A549 (cell line): ENCODE data around the gene GALNT5. TPM values are rescaled to one million over a fixed set of nuclear protein-coding genes. Genes with fewer than 3 reads are reported as not detected.

ENCODE experiments used
- ATAC-seq, 2 experiments: fragments of 200-7000 bp in 1 of 2; fragments of >200 bp in 1 of 2; cut with Nextera tagmentation in 1 of 2; cut with Tn5 transposase in 1 of 2; 3 replicates each; pipeline versions ENCODE4 v1.8.0 to v1.9.1; 2018 to 2020; ENCODE audit warnings: mild to moderate bottlenecking in 1 of 2, moderate library complexity in 1 of 2
- CTCF ChIA-PET: fragments of 300-600 bp; sonication (Branson Sonifier 250); formaldehyde crosslinking; extraction: SDS; loops from one replicate; lab custom pipeline; 2021; ENCODE audit warnings: antibody characterized with exemption, inconsistent platforms; lab: Yijun Ruan, JAX
- POLR2A ChIA-PET: fragments of 350-600 bp; formaldehyde crosslinking; extraction: SDS; loops from one replicate; lab custom pipeline; 2021; ENCODE audit warnings: antibody characterized with exemption, inconsistent platforms; lab: Yijun Ruan, JAX
- DNase-seq, 2 experiments: peaks; one replicate each; pipeline versions ENCODE4 v3.0.0 to v3.0.0-alpha.2; 2011 to 2016; ENCODE audit warnings: low read depth in 1 of 2, low spot score in 1 of 2
- FAIRE-seq: peaks from 2 replicates; lab custom pipeline; 2011; peaks lifted over from hg19 to GRCh38; lab: Jason Lieb, UNC
- H3K27ac ChIP-seq, 2 experiments: fragments of >200 bp; sonication (Bioruptor Twin); formaldehyde crosslinking; 3 replicates each; pipeline ENCODE4 v1.5.1; 2016 to 2017
- H3K4me1 ChIP-seq: fragments of >200 bp; sonication (Bioruptor Twin); formaldehyde crosslinking; 3 replicates; pipeline ENCODE4 v1.6.1; 2016
- H3K4me2 ChIP-seq: fragments of >200 bp; sonication (Bioruptor Twin); formaldehyde crosslinking; 3 replicates; pipeline ENCODE4 v1.6.1; 2016
- H3K4me3 ChIP-seq: fragments of >200 bp; sonication (Bioruptor Twin); formaldehyde crosslinking; 3 replicates; pipeline ENCODE4 v1.5.1; 2016
- H3K9me3 ChIP-seq: fragments of >200 bp; sonication (Bioruptor Twin); formaldehyde crosslinking; 3 replicates; pipeline ENCODE4 v1.6.1; 2016
- ATOH8 ChIP-seq: fragments of 250-450 bp; sonication (Bioruptor Pico); IDR thresholded peaks from 2 replicates; pipeline ENCODE4 v1.5.0; 2020; ENCODE audit warnings: low read depth, mild to moderate bottlenecking, moderate library complexity
- CEBPB ChIP-seq, 2 experiments: fragments of >200 bp in 1 of 2; sonication (Bioruptor Twin) in 1 of 2; formaldehyde crosslinking in 1 of 2; IDR thresholded peaks; 2 replicates each; pipeline ENCODE4 v1.6.1; 2012 to 2016
- EHF ChIP-seq: fragments of 250-450 bp; sonication (Bioruptor Pico); IDR thresholded peaks from 2 replicates; pipeline ENCODE4 v1.5.0; 2020; ENCODE audit warnings: mild to moderate bottlenecking
- ELK1 ChIP-seq: fragments of 150-350 bp; IDR thresholded peaks from 2 replicates; pipeline ENCODE4 v1.6.1; 2014; ENCODE audit warnings: low read depth, mild to moderate bottlenecking, low read length
- FOSB ChIP-seq: fragments of 250-450 bp; sonication (Bioruptor Pico); IDR thresholded peaks from 2 replicates; pipeline ENCODE4 v1.5.0; 2020; ENCODE audit warnings: mild to moderate bottlenecking, moderate library complexity
- FOXS1 ChIP-seq: fragments of 250-450 bp; sonication (Bioruptor Pico); IDR thresholded peaks from 2 replicates; pipeline ENCODE4 v1.5.0; 2020; ENCODE audit warnings: mild to moderate bottlenecking, moderate library complexity
- HDAC2 ChIP-seq: fragments of 200-600 bp; sonication (generic); IDR thresholded peaks from 2 replicates; pipeline ENCODE4 v1.6.1; 2016
- HEYL ChIP-seq: fragments of 250-450 bp; sonication (Bioruptor Pico); IDR thresholded peaks from 2 replicates; pipeline ENCODE4 v1.8.0; 2021; ENCODE audit warnings: mild to moderate bottlenecking, moderate library complexity
- JUNB ChIP-seq: fragments of >200 bp; sonication (Bioruptor Twin); formaldehyde crosslinking; IDR thresholded peaks from 2 replicates; pipeline ENCODE4 v1.6.1; 2016
- MYC ChIP-seq: IDR thresholded peaks from 2 replicates; pipeline ENCODE4 v1.6.1; 2012; ENCODE audit warnings: mild to moderate bottlenecking, inconsistent platforms, low read length, improper control_type of control experiment, borderline replicate concordance
- NFE2L2 ChIP-seq: fragments of 150-350 bp; conservative IDR thresholded peaks from 2 replicates; pipeline ENCODE4 v1.6.1; 2014; ENCODE audit warnings: low read length
- NR3C1 ChIP-seq: fragments of >200 bp; sonication (Bioruptor Twin); formaldehyde crosslinking; IDR thresholded peaks from 3 replicates; pipeline ENCODE4 v1.6.1; 2017
- PHF8 ChIP-seq: fragments of 200-600 bp; sonication (generic); IDR thresholded peaks from 2 replicates; pipeline ENCODE4 v1.6.1; 2016; ENCODE audit warnings: low read depth, mild to moderate bottlenecking, antibody characterized with exemption, moderate library complexity, borderline replicate concordance
- POLR2A ChIP-seq: IDR thresholded peaks from 2 replicates; pipeline ENCODE4 v1.6.1; 2012; ENCODE audit warnings: mild to moderate bottlenecking, low read length
- RAD21 ChIP-seq, 2 experiments: fragments of >200 bp in 1 of 2; sonication (Bioruptor Twin) in 1 of 2; formaldehyde crosslinking in 1 of 2; IDR thresholded peaks in 1 of 2; conservative IDR thresholded peaks in 1 of 2; 2 replicates in 1 of 2; 3 replicates in 1 of 2; pipeline ENCODE4 v1.6.1; 2012 to 2018; ENCODE audit warnings: inconsistent platforms in 1 of 2
- RARB ChIP-seq: fragments of 250-450 bp; sonication (Bioruptor Pico); IDR thresholded peaks from 2 replicates; pipeline ENCODE4 v1.8.0; 2021; ENCODE audit warnings: mild to moderate bottlenecking, moderate library complexity
- REST ChIP-seq: fragments of 200-600 bp; sonication (generic); IDR thresholded peaks from 2 replicates; pipeline ENCODE4 v1.6.1; 2016; ENCODE audit warnings: antibody characterized with exemption, mild to moderate bottlenecking, moderate library complexity
- RFX5 ChIP-seq: fragments of 450-650 bp; IDR thresholded peaks from 2 replicates; pipeline ENCODE4 v1.7.1; 2014; ENCODE audit warnings: antibody characterized with exemption, mild to moderate bottlenecking, moderate library complexity
- ZFP36 ChIP-seq: fragments of 450-650 bp; IDR thresholded peaks from 2 replicates; pipeline ENCODE4 v1.6.1; 2014; ENCODE audit warnings: borderline replicate concordance; ENCODE audit not compliant: partially characterized antibody
- ZSCAN20 ChIP-seq: fragments of 250-450 bp; sonication (Bioruptor Pico); IDR thresholded peaks from 2 replicates; pipeline ENCODE4 v1.8.0; 2022; ENCODE audit warnings: mild to moderate bottlenecking, moderate library complexity
- WGBS: methylation state at CpG from one replicate; pipeline ENCODE4 v1.1.6; 2017; ENCODE audit errors: missing lambda C conversion rate; 5-methylcytosine and 5-hydroxymethylcytosine counted together
- polyA plus RNA-seq, 4 experiments: library from polyadenylated mRNA; depleted of rRNA in 3 of 4; stranded (reverse); fragments of >200 nt; fragmentation: RNase III in 1 of 4; extraction: RNeasy Plus Mini Kit Qiagen cat#74134 plus additional on column Dnase treatment in 1 of 4; gene quantifications; 2 replicates in 3 of 4; 3 replicates in 1 of 4; pipeline ENCODE4 v1.2.3, GENCODE V29; 2011 to 2017
- TF ChIP-seq, protein P1 (sequence below): fragments of >200 bp; sonication (Bioruptor Twin); formaldehyde crosslinking; IDR thresholded peaks from 3 replicates; pipeline ENCODE4 v1.5.1; 2016
- TF ChIP-seq, protein P2 (sequence below): fragments of 250-450 bp; sonication (Bioruptor Pico); IDR thresholded peaks from 2 replicates; pipeline ENCODE4 v1.5.0; 2021; ENCODE audit warnings: mild to moderate bottlenecking, moderate library complexity, borderline replicate concordance

GALNT5 gene
- polyA plus RNA-seq, 2 of the 4 experiments (the other 2 are of a cell fraction), result 2.9 to 3.0 TPM

- no peak for FAIRE-seq
- no peak for ATAC-seq
- no peak for TF ChIP-seq FOSB (CRISPR knock-in tag)
- no peak for TF ChIP-seq RAD21 (conservative IDR thresholded peaks at IDR 0.05 in 1 of 2, IDR thresholded peaks at IDR 0.05 in 1 of 2)
Measured at GRCh38 chr2:157269060-157269459, 11.6 kb downstream of the GALNT5 start.

GRCh38 chr2:157269922-157270321, 12.4 kb downstream of the GALNT5 start:
- H3K27ac ChIP-seq, result no peak overlapping the region
- CTCF ChIA-PET, result interaction anchor here (0.9 to 2.1 kb wide), 2 partner anchors 22 to 32 kb away, joined by 3 to 12 read pairs; no protein-coding TSS in a partner anchor
- FAIRE-seq (no peak), DNase-seq (no peak), ATAC-seq (no peak)
- no peak overlapping the region for H3K4me2 ChIP-seq
- no peaks in the 10 kb centered on the region for H3K9me3 ChIP-seq
- no peak for TF ChIP-seq NFE2L2
- TF ChIP-seq, protein P1, sequence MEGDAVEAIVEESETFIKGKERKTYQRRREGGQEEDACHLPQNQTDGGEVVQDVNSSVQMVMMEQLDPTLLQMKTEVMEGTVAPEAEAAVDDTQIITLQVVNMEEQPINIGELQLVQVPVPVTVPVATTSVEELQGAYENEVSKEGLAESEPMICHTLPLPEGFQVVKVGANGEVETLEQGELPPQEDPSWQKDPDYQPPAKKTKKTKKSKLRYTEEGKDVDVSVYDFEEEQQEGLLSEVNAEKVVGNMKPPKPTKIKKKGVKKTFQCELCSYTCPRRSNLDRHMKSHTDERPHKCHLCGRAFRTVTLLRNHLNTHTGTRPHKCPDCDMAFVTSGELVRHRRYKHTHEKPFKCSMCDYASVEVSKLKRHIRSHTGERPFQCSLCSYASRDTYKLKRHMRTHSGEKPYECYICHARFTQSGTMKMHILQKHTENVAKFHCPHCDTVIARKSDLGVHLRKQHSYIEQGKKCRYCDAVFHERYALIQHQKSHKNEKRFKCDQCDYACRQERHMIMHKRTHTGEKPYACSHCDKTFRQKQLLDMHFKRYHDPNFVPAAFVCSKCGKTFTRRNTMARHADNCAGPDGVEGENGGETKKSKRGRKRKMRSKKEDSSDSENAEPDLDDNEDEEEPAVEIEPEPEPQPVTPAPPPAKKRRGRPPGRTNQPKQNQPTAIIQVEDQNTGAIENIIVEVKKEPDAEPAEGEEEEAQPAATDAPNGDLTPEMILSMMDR, result no peak
- TF ChIP-seq HEYL (CRISPR knock-in tag), result no peak
- no peak for TF ChIP-seq RARB (CRISPR knock-in tag)
- no peak for TF ChIP-seq MYC
- TF ChIP-seq, protein P2, sequence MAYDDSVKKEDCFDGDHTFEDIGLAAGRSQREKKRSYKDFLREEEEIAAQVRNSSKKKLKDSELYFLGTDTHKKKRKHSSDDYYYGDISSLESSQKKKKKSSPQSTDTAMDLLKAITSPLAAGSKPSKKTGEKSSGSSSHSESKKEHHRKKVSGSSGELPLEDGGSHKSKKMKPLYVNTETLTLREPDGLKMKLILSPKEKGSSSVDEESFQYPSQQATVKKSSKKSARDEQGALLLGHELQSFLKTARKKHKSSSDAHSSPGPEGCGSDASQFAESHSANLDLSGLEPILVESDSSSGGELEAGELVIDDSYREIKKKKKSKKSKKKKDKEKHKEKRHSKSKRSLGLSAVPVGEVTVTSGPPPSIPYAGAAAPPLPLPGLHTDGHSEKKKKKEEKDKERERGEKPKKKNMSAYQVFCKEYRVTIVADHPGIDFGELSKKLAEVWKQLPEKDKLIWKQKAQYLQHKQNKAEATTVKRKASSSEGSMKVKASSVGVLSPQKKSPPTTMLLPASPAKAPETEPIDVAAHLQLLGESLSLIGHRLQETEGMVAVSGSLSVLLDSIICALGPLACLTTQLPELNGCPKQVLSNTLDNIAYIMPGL (CRISPR knock-in tag), result no peak
- TF ChIP-seq CEBPB (IDR thresholded peaks at IDR 0.05), result no peak
- no peak for TF ChIP-seq NR3C1
- TF ChIP-seq EHF, result no peak
- no peak for TF ChIP-seq POLR2A
- no peak for TF ChIP-seq JUNB
- no peak for TF ChIP-seq ELK1
- no peak for TF ChIP-seq FOXS1
- H3K4me3 ChIP-seq, result no peak overlapping the region
- POLR2A ChIA-PET, result no interaction called here
- WGBS, result 90% methylated on average over 2 of the region's 2 CpGs
- H3K4me1 ChIP-seq, result no peaks in the 10 kb centered on the region

More at GRCh38 chr2:157269060-157269459, 11.6 kb downstream of the GALNT5 start:
- Histone ChIP-seq H3K4me2 (no peak overlapping the region), H3K4me3 (no peak overlapping the region), H3K27ac (no peak overlapping the region), H3K9me3 (no peaks in the 10 kb centered on the region), H3K4me1 (peaks cover 3% of the 10 kb centered on the region)
- no peak for DNase-seq
- ChIA-PET POLR2A (no interaction called here), CTCF (no interaction called here)
- WGBS, result 90% methylated on average over 2 of the region's 2 CpGs

GRCh38 chr2:157271590-157272203, 14.2 kb downstream of the GALNT5 start:
- H3K4me1 ChIP-seq, result no peaks in the 10 kb centered on the region
- ChIA-PET POLR2A (no interaction called here), CTCF (interaction anchor here (2.1 kb wide), 1 partner anchor 30 kb away, joined by 12 read pairs; no protein-coding TSS in a partner anchor)
- DNase-seq (no peak), FAIRE-seq (no peak), ATAC-seq (no peak)
- no peaks in the 10 kb centered on the region for H3K9me3 ChIP-seq
- 100% methylated on average over 1 of the region's 1 CpG for WGBS
- no peak overlapping the region for H3K27ac ChIP-seq
- no peak overlapping the region for H3K4me2 ChIP-seq
- H3K4me3 ChIP-seq, result no peak overlapping the region
- TF ChIP-seq ZFP36 (no peak), RAD21 (conservative IDR thresholded peaks at IDR 0.05 in 1 of 2, IDR thresholded peaks at IDR 0.05 in 1 of 2) (no peak), PHF8 (no peak), REST (no peak), ZSCAN20 (CRISPR knock-in tag) (no peak), ATOH8 (CRISPR knock-in tag) (no peak), RFX5 (no peak), HDAC2 (no peak)
- TF ChIP-seq, protein P2 (CRISPR knock-in tag), result no peak
